D721Med (cell line): Measurements from ENCODE around the gene FGF14.
"Not testable (repeated sequence)": the region's sequence is repeated elsewhere in the genome, so short reads cannot be mapped to it uniquely, and the experiment has no call there.

Source experiments
- DNase-seq: peaks from one replicate; pipeline ENCODE4 v3.0.0; 2011; ENCODE audit warnings: low spot score; ENCODE audit not compliant: insufficient read length
- FAIRE-seq: peaks from 2 replicates; lab custom pipeline; 2011; peaks lifted over from hg19 to GRCh38; lab: Jason Lieb, UNC
- TF ChIP-seq, protein P1 (sequence below): IDR thresholded peaks from 2 replicates; pipeline ENCODE4 v1.5.1; 2012; ENCODE audit warnings: mild to moderate bottlenecking, control low read depth; ENCODE audit not compliant: insufficient read depth; ENCODE audit errors: missing control alignments

The FGF14 gene

DNA sequence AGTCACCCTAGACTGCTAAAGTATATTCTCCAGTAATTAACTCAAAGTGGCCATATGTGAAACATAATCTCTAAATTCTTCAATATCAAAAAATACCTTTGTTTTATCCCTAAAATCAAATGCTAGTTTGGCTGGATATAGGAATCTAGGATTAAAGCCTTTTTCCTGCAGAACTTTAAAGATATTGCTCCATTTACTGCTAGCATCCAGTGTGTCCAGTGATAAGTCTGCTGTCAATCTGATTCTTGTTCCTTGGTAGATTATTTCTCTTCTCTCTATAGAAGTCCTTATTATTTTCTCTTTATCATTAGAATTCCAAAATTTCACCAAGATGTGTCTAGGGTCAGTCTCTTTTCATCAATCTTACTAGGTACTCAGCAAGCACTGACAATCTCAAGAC lies 384.6 kb downstream of the FGF14 start:
- no peak for DNase-seq
- TF ChIP-seq, protein P1, sequence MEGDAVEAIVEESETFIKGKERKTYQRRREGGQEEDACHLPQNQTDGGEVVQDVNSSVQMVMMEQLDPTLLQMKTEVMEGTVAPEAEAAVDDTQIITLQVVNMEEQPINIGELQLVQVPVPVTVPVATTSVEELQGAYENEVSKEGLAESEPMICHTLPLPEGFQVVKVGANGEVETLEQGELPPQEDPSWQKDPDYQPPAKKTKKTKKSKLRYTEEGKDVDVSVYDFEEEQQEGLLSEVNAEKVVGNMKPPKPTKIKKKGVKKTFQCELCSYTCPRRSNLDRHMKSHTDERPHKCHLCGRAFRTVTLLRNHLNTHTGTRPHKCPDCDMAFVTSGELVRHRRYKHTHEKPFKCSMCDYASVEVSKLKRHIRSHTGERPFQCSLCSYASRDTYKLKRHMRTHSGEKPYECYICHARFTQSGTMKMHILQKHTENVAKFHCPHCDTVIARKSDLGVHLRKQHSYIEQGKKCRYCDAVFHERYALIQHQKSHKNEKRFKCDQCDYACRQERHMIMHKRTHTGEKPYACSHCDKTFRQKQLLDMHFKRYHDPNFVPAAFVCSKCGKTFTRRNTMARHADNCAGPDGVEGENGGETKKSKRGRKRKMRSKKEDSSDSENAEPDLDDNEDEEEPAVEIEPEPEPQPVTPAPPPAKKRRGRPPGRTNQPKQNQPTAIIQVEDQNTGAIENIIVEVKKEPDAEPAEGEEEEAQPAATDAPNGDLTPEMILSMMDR = no peak
- no peak for FAIRE-seq

DNA sequence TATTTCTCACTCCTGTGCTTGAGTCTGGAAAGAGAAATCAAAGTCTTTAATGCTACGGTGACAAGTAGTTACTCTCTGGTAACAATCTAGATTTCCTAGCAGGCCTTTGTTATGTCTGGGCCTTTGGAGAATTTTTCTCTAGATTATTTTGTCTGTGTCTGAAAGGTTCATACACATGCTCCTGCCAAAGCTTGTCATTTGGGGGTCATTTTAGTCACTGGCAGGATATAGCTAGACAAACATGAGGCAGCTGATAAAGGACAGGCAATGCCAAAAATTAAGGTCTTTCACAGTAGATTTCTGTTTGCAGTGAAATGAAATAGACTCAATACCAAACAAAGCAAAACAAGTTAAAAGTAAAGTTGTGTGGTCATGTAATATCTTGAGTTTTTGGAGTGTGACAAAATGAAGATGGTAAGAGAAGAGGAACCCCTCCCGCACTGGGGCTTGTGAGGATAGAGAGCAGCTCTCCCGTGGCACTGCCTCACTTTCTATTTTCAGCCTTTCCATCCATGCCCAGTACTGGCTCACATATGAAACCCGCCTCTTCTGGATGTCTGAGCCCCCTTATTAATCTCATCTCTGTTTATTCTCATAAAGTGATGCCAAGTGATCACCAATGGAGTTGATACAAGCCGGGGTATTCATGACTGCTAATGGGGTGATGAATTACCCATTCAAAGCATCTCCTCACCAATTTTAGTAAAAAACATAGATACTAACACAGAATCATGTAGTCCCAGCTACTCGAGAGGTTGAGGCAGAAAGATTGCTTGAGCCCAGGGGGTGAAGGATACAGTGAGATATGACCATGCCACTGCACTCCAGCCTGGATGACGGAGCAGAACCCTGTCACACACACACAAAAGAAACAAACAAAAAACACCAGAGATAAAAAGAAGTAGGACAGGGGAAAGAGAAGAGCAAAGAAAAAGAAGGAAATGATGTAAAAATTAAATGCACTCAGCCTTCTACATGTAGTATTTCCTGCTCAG lies 389.3 kb downstream of the FGF14 start:
- FAIRE-seq (no peak), DNase-seq (no peak)
- TF ChIP-seq, protein P1 = no peak

DNA sequence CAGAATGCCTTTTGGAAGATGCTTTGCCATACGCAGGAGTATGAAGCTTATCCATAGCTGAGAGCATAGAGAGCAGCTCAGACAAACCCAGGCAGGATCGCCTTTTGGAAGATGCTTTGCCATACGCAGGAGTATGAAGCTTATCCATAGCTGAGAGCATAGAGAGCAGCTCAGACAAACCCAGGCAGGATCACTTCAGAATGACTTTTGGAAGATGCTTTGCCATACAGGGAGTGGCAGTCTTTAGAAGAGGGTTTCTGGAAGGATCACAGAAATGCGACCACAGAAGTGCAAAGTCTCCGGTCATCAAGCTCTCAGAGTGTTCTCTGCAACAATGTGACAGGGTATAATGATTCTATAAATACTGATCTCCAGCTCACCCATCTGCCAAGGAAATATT lies 390.4 kb downstream of the FGF14 start:
- not testable (repeated sequence) for FAIRE-seq, DNase-seq

DNA sequence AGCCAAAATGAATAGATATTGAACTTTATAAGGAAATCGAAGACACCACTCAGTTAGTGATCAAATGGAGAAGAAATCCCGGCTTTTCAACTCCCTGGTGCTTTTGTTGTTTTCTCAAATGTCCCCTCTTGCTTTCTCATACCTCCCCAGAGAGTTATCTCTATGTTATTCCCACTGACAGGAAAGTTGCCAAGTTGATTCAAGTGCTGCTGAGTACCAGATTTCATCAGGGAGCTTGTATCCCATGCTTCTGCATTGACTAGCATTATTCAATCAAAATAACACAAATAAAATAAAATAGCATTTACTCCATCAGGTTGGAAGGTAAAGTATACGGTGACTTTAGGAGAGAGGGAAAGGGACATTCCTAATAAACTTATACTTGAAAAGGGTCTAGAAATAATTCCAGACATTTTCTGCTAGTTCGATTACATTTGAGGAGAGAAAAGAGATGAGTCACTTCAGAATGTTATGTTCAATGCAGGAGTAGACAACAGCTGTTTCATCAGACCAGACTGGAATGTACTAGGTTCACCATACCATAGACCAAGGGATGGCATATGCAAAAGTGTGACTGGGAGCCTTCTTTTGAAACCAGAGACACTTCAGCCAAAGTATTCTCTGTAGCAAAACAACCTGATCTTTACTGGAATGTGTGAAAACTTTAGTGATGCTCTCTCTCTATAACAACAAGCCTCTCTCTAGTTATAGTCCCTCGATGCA lies 397.8 kb downstream of the FGF14 start:
- no peak for FAIRE-seq
- TF ChIP-seq, protein P1 = no peak

DNA sequence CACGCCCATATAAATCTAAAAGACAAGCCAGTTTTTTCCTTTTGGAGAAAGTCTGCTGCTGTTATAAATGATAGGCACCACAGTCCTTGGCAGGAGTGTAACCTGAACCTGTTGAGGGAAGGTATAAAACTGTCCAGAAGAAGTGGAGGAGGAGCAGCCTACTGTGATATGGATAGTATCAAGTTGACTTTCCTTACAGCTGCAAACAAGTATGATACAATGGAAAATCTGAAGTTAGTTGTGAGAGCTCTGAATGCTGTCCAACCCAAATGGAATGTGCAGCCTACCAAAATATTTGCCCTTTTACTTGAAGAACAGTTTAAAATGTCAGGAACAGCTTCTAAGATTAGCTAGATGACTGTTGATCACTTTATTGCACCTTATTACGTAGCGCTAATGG lies 399.6 kb downstream of the FGF14 start:
- FAIRE-seq = no peak
- TF ChIP-seq, protein P1 = no peak

More for the DNA sequence above, 397.8 kb downstream of the FGF14 start:
- DNase-seq = no peak

DNA sequence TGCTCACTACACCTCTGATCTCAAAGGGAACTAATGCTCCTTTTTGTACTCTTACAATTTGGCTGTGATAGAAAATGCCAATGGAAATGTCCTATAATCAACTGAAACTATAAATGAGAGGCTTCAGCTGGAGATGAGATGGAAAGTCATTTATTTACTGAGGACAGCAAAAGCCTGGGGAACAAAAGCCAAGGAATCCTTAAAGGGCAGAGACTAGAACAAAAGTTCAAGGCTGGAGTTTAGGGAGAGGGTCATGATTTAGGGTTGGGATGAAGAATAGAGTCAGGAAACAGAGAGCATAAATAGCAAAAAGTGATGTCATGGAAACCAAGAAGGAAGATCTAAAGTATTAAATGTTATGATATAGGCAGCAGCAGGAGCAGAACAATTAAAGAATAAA lies 401.1 kb downstream of the FGF14 start:
- FAIRE-seq = no peak
- DNase-seq = no peak
- TF ChIP-seq, protein P1 = no peak

More for the DNA sequence above, 399.6 kb downstream of the FGF14 start:
- DNase-seq = no peak

DNA sequence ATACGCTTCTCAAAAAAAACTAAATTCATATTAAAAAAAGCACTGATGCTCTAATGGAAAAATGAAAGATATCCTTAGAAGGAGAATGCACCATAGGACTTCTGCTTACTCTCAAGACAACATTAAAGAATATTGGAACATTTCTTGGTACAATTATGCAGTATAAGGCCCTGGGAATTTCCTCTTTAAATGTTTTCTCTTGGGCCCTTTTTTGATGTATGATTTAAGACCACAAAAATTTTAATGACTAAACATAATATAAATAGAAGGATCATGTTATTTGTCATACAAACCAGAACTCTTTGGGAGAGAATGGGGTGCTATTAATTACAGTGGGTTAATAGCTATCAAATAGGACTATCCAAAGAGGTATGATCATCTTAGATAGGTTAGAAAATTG lies 403.7 kb downstream of the FGF14 start:
- no peak for DNase-seq
- FAIRE-seq = no peak
- TF ChIP-seq, protein P1 = no peak
